Activated naive CD4-positive, alpha-beta T cell treated with anti-CD3 and anti-CD28 coated beads, Interleukin-2, amount 10 ng/mL, durations not matched to agents 7 days and 5 days (primary cell): Measurements from ENCODE around the gene HOXC10.

Source experiments
- CTCF ChIA-PET: fragments of 350-600 bp; sonication (Branson Sonifier 250); formaldehyde crosslinking; loops from one replicate; lab custom pipeline; 2021; ENCODE audit warnings: antibody characterized with exemption; lab: Charles Lee
- DNase-seq: peaks from one replicate; pipeline ENCODE4 v3.0.0-alpha.2; 2020
- H3K27ac Mint-ChIP-seq: one replicate; pipeline ENCODE4 v1.8.0; 2021; ENCODE audit warnings: mild to moderate bottlenecking, moderate library complexity, mixed read lengths
- H3K27me3 Mint-ChIP-seq: one replicate; pipeline ENCODE4 v1.8.0; 2021; ENCODE audit warnings: mild to moderate bottlenecking, mixed read lengths
- H3K36me3 Mint-ChIP-seq: one replicate; pipeline ENCODE4 v1.8.0; 2021; ENCODE audit warnings: mixed read lengths
- H3K4me1 Mint-ChIP-seq: one replicate; pipeline ENCODE4 v1.8.0; 2021; ENCODE audit warnings: mixed read lengths
- H3K4me3 Mint-ChIP-seq: one replicate; pipeline ENCODE4 v1.8.0; 2021; ENCODE audit warnings: mild to moderate bottlenecking, moderate library complexity, mixed read lengths
- H3K9me3 Mint-ChIP-seq: one replicate; pipeline ENCODE4 v1.8.0; 2021; ENCODE audit warnings: mixed read lengths

HOXC10 gene

DNA sequence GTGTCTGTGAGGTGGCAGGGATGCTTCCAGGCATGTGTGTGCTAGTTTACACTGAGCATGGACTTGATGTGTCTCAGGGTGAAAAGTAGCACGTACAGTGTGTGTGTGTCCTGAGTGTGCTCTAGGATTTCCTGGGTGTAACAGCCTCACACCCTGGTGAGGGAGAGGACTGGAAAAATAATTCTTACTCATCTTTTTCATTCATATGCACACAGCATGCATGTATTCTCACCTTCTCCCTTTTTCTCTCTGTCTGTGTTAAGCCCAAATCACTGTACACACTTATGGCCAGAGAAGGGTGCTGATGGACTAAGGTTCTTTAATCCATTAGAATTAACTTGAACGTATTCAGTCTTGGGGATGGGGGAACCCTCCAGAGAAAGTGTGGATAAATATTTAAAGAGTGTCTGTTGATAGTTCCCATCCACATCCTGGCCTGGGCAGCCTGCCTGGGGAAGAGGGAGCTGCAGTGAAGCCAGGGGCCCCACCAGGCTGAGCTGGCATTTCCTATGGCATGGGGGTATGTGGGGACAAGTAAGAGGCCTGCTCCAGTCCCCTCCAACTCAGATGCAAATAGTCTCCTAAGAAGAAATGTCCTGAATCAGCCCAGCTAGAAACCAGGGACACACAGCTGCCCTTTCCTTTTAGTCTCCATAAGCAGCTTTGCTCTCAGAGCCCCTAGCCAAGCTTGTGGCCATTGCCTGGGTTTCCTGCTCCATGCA lies 22.8 kb downstream of the HOXC10 start:
- CTCF ChIA-PET: interaction anchor here (0.9 to 5.4 kb wide), 10 partner anchors 9 to 207 kb away, joined by 3 to 67 read pairs (median 8); partner anchors contain the start of genes HOXC5 and SMUG1
- no peak overlapping the region for H3K27ac Mint-ChIP-seq
- peaks cover 20% of the 10 kb centered on the region for H3K4me1 Mint-ChIP-seq
- H3K9me3 Mint-ChIP-seq: no peaks in the 10 kb centered on the region
- H3K27me3 Mint-ChIP-seq: peaks cover 100% of the 10 kb centered on the region
- DNase-seq: no peak
- H3K4me3 Mint-ChIP-seq: no peak overlapping the region
- H3K36me3 Mint-ChIP-seq: peaks cover 3% of the 10 kb centered on the region

DNA sequence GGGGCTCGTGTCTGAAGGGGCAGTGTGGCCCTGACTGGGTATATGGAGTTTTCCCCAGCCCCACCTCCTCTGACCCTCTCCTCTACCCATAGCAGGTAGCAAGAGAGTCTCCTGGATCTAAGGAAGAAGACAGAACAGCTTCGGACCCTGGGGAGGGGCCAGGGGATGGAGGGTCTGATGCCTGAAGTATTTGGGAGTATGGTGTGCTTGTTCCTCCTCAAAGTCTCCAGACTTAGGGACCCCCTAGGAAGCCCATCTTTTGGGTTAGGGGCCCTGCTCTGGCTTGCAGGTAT lies 23.3 kb downstream of the HOXC10 start:
- DNase-seq: no peak
- Mint-ChIP-seq H3K4me3 (no peak overlapping the region), H3K36me3 (peaks cover 3% of the 10 kb centered on the region), H3K27me3 (peaks cover 100% of the 10 kb centered on the region), H3K9me3 (no peaks in the 10 kb centered on the region), H3K4me1 (peaks cover 20% of the 10 kb centered on the region), H3K27ac (no peak overlapping the region)
- CTCF ChIA-PET: interaction anchor here (0.9 to 5.4 kb wide), 13 partner anchors 9 to 208 kb away, joined by 3 to 67 read pairs (median 7); partner anchors contain the start of genes HOXC5 and SMUG1

DNA sequence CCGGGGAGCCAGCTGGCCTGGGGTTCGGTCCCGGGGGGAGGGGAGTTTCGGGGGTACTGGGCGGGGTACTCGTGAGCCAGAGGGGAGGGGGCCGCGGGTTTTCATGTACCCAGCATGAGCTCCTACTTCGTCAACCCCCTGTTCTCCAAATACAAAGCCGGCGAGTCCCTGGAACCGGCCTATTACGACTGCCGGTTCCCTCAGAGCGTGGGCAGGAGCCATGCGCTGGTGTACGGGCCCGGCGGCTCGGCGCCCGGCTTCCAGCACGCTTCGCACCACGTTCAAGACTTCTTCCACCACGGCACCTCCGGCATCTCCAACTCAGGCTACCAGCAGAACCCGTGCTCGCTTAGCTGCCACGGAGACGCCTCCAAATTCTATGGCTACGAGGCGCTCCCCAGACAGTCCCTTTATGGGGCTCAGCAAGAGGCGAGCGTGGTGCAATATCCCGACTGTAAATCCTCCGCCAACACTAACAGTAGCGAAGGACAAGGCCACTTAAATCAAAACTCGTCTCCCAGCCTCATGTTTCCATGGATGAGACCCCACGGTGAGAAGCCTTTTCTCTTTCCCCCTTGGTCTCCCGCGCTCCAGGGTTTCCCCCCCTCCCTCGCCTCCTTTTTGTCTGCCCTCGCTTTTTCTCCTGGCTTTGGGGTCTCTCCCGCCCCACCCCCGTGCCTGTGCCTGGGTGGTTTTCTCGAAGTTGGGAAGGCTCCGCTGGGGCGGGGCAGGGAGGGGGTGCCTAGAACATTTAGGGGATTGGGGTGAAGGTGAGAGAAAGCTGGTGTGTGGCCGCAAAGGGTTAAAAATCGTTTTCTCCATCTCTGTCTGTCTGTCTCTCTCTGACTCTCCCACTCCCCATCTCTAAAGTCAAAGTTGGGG lies 24.5 kb downstream of the HOXC10 start:
- CTCF ChIA-PET: interaction anchor here (0.7 to 5.4 kb wide), 8 partner anchors 12 to 206 kb away, joined by 3 to 67 read pairs (median 6); partner anchors contain the start of gene HOXC5
- H3K27me3 Mint-ChIP-seq: peaks cover 100% of the 10 kb centered on the region
- DNase-seq: no peak
- no peak overlapping the region for H3K4me3 Mint-ChIP-seq
- peaks cover 3% of the 10 kb centered on the region for H3K36me3 Mint-ChIP-seq
- peaks cover 20% of the 10 kb centered on the region for H3K4me1 Mint-ChIP-seq
- H3K27ac Mint-ChIP-seq: peak overlapping the region; percentile 52
- H3K9me3 Mint-ChIP-seq: no peaks in the 10 kb centered on the region

DNA sequence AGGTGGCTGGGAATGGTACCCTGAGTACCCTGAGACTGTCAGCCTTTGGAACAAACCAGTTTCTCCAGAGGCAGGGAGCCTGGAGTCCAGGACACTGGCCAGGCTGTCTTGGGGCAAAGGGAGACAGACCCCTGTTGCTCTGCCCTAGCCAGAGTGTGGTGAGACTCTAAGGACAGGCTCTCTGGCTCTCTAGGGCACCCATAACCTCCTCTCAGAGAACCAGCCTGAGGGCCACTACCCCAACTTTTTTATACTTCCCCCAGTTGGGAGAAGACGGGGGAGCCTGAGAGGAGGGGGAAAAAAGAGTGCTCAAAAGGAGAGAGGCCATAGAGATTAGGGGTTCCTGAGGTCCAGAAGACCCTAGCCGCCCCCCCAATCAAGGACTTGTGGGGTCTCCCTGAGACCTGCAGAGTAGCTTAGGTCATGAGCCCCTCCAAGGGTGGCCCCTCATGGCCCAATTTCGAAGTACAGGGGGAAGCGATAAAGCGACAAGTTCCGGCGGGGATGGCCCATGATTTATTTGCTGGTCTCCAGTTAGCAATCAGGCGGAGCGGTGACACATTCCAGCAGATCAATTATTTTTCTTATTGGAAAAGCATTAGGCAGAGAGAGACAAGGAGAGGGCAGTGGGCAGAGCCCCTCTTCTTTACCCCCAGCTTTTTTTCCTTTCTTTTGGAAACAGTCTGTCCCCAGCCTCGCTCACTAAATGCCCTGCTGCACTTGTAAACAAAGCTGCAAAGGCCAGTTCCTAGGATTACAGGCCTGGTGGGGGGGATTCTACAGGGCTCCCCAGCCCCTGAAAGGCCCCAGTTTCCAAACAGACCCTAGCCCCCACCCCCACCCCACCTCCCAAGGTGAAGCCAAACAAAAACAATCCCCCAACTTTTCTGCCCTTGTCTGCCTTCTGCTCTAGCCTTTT lies 25.4 kb downstream of the HOXC10 start:
- H3K4me3 Mint-ChIP-seq: no peak overlapping the region
- peaks cover 100% of the 10 kb centered on the region for H3K27me3 Mint-ChIP-seq
- peaks cover 27% of the 10 kb centered on the region for H3K4me1 Mint-ChIP-seq
- no peaks in the 10 kb centered on the region for H3K9me3 Mint-ChIP-seq
- DNase-seq: no peak
- peaks cover 3% of the 10 kb centered on the region for H3K36me3 Mint-ChIP-seq
- H3K27ac Mint-ChIP-seq: peak overlapping the region; percentile 52
- CTCF ChIA-PET: interaction anchor here (1.2 to 5.4 kb wide), 2 partner anchors 190 to 191 kb away, joined by 5 to 67 read pairs; no protein-coding TSS in a partner anchor

DNA sequence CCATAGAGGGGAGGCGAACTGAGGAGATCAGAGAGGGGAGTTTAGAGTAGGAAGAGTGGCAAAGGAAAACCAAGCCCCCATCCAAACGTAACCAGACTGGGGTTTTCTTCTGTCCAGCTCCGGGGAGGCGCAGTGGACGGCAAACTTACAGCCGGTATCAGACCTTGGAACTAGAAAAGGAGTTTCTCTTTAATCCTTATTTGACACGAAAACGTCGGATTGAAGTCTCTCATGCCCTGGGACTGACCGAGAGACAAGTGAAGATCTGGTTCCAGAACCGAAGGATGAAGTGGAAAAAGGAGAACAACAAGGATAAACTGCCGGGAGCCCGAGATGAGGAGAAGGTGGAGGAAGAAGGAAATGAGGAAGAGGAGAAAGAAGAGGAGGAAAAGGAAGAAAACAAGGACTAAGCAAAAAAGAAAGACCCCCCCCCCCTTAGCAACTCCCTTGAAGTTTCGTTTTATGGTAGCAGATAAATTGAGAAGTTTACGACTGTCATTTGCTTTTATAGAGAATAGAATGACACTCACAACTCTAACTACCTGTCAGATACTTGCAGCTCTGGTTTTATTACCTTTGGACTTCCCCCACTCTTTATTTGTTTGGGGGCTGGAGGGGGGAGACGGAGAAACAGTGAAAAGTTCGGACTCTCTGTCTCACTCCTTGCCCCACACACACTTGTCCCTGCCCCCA lies 26.2 kb downstream of the HOXC10 start:
- CTCF ChIA-PET: interaction anchor here (1.2 kb wide), 1 partner anchor 190 kb away, joined by 5 read pairs; no protein-coding TSS in a partner anchor
- no peak overlapping the region for H3K27ac Mint-ChIP-seq
- peaks cover 2% of the 10 kb centered on the region for H3K36me3 Mint-ChIP-seq
- peaks cover 25% of the 10 kb centered on the region for H3K4me1 Mint-ChIP-seq
- H3K9me3 Mint-ChIP-seq: no peaks in the 10 kb centered on the region
- no peak overlapping the region for H3K4me3 Mint-ChIP-seq
- no peak for DNase-seq
- peaks cover 100% of the 10 kb centered on the region for H3K27me3 Mint-ChIP-seq

DNA sequence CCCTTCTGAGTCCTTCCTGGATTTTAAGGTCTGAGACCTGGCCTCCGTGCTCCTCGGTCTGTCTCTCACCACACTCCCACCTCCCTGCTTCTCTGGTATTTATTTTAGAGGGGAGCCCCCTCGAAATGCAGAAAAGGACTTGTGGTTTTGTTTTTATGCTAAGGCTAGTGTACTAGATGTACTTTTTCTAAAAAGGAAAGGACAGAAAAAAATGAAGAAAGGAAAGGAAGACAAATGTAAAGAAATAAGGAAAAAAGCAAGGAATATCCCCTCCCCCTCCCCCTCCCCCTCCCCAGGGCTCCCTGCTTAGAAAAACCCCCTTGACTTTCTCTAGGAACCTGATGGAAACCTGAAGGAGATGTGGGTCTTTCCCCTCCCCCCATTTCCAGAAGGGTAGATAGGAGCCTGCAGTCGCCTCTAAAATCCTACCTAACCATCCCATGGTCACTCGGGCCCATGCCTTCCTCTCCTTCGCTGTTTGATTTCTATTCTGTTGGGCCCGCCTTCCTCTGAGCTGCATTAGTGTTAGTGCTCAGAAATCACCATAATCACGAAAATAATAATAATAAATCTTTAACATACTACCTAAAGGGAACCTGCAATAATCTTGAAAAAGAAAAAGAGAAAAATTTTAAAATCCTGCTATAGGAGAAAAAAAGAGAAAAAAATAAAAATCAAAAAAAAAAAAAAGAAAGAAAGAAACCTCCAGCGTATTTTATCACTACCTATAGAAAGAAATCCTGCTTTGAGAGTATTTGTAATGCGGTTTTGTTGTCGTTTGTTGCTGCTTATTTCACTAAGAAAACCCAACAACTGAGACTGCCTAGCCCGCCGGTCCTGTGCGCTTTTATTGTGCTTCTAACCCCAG lies 27.0 kb downstream of the HOXC10 start:
- H3K27ac Mint-ChIP-seq: no peak overlapping the region
- peaks cover 18% of the 10 kb centered on the region for H3K4me1 Mint-ChIP-seq
- peaks cover 100% of the 10 kb centered on the region for H3K27me3 Mint-ChIP-seq
- CTCF ChIA-PET: interaction anchor here (1.0 to 2.4 kb wide), 4 partner anchors 27 to 196 kb away, joined by 3 to 9 read pairs (median 4); partner anchors contain the start of gene HOXC10
- H3K9me3 Mint-ChIP-seq: no peaks in the 10 kb centered on the region
- no peak overlapping the region for H3K4me3 Mint-ChIP-seq
- no peak for DNase-seq
- no peaks in the 10 kb centered on the region for H3K36me3 Mint-ChIP-seq

DNA sequence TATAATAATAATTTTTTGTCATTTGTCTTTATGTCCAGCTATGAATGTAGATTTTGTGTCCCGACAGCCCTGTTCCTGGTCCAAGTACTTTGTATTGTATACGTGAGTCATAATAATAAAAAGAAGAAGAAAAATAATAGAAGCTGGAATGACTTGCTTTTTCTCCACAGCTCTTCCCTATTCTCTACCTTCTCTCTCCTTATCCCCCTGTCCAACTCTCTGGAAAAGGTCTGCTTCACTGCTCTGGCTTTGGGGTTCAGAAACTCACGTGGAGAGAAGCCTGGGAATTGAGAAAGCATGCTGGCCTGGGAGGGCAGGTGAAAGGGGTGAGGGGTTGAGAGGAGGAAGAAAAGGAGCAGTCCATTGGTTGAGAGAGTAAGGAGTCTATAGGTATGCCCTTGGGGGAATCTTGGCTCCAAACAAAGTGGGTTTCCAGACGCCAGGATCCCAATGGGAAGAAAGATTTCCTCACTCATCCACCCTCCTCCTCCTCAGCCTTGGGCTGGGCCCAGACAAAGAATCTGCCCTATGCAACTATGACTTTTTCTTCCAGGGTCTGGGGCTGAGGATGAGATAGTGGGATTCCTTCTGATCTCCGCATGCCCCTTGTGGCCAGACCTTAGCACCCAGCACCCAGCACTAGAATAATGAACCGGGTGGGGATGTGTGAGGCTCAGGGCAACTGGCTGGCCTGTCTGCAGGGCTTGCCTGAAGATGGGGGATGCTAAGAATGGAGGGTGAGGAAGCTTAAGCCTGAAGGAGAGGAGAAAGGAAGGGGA lies 27.9 kb downstream of the HOXC10 start:
- Mint-ChIP-seq H3K9me3 (no peaks in the 10 kb centered on the region), H3K4me3 (no peak overlapping the region), H3K27me3 (peaks cover 100% of the 10 kb centered on the region), H3K36me3 (no peaks in the 10 kb centered on the region), H3K27ac (no peak overlapping the region), H3K4me1 (peaks cover 24% of the 10 kb centered on the region)
- no peak for DNase-seq
- CTCF ChIA-PET: interaction anchor here (1.0 to 2.4 kb wide), 3 partner anchors 28 to 195 kb away, joined by 3 to 9 read pairs (median 3); partner anchors contain the start of gene HOXC10

DNA sequence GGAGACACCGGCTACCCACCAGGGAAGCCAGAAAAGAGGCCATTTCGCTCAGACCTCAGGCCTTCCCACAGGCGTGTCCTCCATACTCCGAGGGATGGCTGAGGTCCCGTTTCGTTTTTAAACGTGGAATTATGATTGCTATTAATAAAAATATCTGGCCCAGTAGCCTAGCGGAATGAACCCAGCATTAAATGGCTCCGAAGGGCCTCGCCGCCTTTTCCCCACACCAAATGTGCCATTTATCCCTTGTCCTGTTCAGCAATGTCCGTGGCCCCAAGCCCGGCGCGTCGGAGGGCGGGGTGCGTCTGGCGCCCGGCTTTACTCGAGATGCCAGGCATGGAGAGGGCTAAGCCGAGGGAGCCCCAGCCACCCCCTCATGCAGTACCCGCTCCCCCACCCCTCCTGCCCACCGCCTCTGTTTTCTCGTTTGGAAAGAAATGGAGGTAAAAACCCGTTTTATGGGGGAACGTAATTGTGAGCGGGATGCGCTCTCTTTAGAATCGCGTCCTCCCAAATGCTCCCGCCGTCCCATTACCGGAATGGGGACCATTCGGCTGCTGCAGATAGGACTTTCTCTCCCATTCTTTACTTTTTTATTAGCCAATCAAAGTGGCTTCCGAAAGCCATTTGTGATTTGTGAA lies 29.6 kb downstream of the HOXC10 start:
- peaks cover 27% of the 10 kb centered on the region for H3K4me1 Mint-ChIP-seq
- no peak for DNase-seq
- H3K4me3 Mint-ChIP-seq: no peak overlapping the region
- H3K27me3 Mint-ChIP-seq: peaks cover 100% of the 10 kb centered on the region
- no peaks in the 10 kb centered on the region for H3K9me3 Mint-ChIP-seq
- no peaks in the 10 kb centered on the region for H3K36me3 Mint-ChIP-seq
- H3K27ac Mint-ChIP-seq: no peak overlapping the region
- CTCF ChIA-PET: interaction anchor here (0.7 to 2.4 kb wide), 2 partner anchors 176 to 193 kb away, joined by 4 to 9 read pairs; no protein-coding TSS in a partner anchor

DNA sequence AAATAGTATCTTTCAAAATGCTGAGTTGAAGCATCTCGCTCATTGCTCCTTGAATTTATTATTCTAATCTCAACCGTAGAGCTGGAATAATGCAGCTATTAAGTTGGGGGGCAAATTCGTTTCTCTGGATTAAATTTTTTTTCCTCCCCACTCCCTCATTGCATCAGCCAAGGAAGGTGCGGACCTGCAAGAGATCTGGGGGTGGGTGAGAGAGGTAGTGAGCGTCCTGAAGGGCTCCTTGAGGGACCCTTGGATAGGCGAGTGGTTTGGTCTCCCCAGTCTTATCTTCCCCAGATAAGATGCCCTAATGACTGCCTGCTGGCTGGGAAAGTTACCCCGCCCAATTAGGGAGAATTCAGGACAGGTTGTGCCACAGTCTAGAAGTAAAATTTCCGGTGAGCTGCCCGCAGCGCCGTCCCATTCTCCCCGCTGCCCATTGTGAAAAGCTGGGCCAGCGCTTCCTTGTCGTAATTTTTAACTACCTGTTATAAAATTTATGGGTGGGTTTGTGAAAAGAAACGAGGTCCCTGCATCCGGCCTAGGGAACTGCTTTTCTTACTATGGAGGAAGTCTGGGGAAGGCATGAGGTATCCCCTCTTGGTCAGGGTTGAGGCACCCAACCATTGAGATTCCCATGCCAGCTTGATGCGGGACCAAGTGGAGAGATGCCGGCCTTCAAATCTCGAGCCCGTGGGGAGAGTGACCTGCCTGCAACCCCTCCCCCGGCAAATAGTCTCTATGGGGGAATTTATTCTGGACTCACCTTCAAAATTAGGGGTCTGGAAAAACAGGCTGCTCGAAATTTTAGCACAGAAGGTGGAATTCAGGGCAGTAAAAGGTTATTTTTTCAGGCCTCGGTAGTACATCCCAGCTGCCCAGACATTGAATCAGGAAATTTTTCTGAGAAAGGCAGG lies 30.3 kb downstream of the HOXC10 start:
- no peaks in the 10 kb centered on the region for H3K36me3 Mint-ChIP-seq
- H3K4me1 Mint-ChIP-seq: peaks cover 30% of the 10 kb centered on the region
- no peak overlapping the region for H3K4me3 Mint-ChIP-seq
- H3K27ac Mint-ChIP-seq: no peak overlapping the region
- DNase-seq: no peak
- CTCF ChIA-PET: interaction anchor here (0.9 to 1.2 kb wide), 2 partner anchors 16 to 192 kb away, joined by 3 to 5 read pairs; no protein-coding TSS in a partner anchor
- peaks cover 100% of the 10 kb centered on the region for H3K27me3 Mint-ChIP-seq
- no peaks in the 10 kb centered on the region for H3K9me3 Mint-ChIP-seq

DNA sequence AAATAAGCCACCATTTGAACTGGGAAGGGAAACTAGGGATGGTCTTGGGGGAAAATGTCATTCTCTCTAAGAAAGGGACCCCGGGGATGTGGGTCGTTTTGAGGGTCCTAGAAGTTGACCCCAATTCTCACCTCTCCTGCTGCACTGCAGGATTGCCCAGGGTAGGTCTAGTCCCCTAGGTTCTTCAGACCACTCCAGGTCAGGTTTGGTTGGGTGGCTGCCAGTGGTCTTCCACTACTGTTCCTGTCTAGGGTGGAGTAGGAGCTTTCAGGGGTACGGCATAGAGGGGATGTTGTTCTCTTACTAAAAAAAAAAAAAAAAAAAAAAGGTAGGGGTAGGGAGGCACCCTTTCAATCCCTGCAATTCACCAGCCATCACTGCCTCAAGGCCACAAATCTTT lies 31.1 kb downstream of the HOXC10 start:
- no peaks in the 10 kb centered on the region for H3K36me3 Mint-ChIP-seq
- peaks cover 29% of the 10 kb centered on the region for H3K4me1 Mint-ChIP-seq
- H3K4me3 Mint-ChIP-seq: no peak overlapping the region
- no peak overlapping the region for H3K27ac Mint-ChIP-seq
- H3K27me3 Mint-ChIP-seq: peaks cover 100% of the 10 kb centered on the region
- CTCF ChIA-PET: interaction anchor here (1.2 to 2.2 kb wide), 4 partner anchors 10 to 203 kb away, joined by 3 to 22 read pairs (median 6); partner anchors contain the start of gene HOXC5
- no peak for DNase-seq
- H3K9me3 Mint-ChIP-seq: no peaks in the 10 kb centered on the region
